ENCODE measurements around the gene FOXF2.

- TF ChIP-seq CTCF (IDR thresholded peaks at IDR 0.05) (no peak), POLR2A (IDR thresholded peaks at IDR 0.05) (no peak)
These were observed 963 bp downstream of the FOXF2 start for GRCh38 chr6:1390133-1390945.

Measured in esophagus squamous epithelium (tissue), 4 donors.